MM.1S (cell line): ENCODE data around the gene ICAM1.

Source experiments
- DNase-seq: peaks from one replicate; pipeline ENCODE4 v3.0.0-alpha.2; 2015
- H2AFZ ChIP-seq: fragments of 300-600 bp; sonication (generic); 2 replicates; pipeline ENCODE4 v1.6.0; 2016; ENCODE audit warnings: antibody characterized with exemption, low read length
- H3F3A ChIP-seq: fragments of 300-600 bp; sonication (generic); 2 replicates; pipeline ENCODE4 v1.6.1; 2016; ENCODE audit warnings: mild to moderate bottlenecking, antibody characterized with exemption, low read length, moderate library complexity, mixed read lengths; ENCODE audit not compliant: insufficient read depth
- H3K27ac ChIP-seq: fragments of 300-600 bp; sonication (generic); 2 replicates; pipeline ENCODE4 v1.5.1; 2016; ENCODE audit warnings: mild to moderate bottlenecking, low read length
- H3K27me3 ChIP-seq: fragments of 300-600 bp; sonication (generic); replicated peaks from 2 replicates; pipeline ENCODE4 v1.6.0; 2016; ENCODE audit warnings: low read length; ENCODE audit not compliant: insufficient read depth
- H3K36me3 ChIP-seq: fragments of 300-600 bp; sonication (generic); replicated peaks from 2 replicates; pipeline ENCODE4 v1.6.1; 2016; ENCODE audit warnings: mild to moderate bottlenecking, low read length, mixed read lengths; ENCODE audit not compliant: insufficient read depth
- H3K4me1 ChIP-seq: fragments of 300-600 bp; sonication (generic); 2 replicates; pipeline ENCODE4 v1.6.1; 2016; ENCODE audit warnings: low read length, mixed read lengths
- H3K4me2 ChIP-seq: fragments of 300-600 bp; sonication (generic); 2 replicates; pipeline ENCODE4 v1.6.0; 2016; ENCODE audit warnings: low read depth, low read length
- H3K4me3 ChIP-seq: fragments of 300-600 bp; sonication (generic); 2 replicates; pipeline ENCODE4 v1.5.1; 2016; ENCODE audit warnings: low read length, mixed read lengths
- H3K79me2 ChIP-seq: fragments of 300-600 bp; sonication (generic); 2 replicates; pipeline ENCODE4 v1.6.1; 2016; ENCODE audit warnings: mixed run types, low read length, mixed read lengths
- H3K9ac ChIP-seq: fragments of 300-600 bp; sonication (generic); 2 replicates; pipeline ENCODE4 v1.6.1; 2016; ENCODE audit warnings: low read length, mixed read lengths
- H3K9me2 ChIP-seq: fragments of 300-600 bp; sonication (generic); replicated peaks from 2 replicates; pipeline ENCODE4 v1.6.1; 2016; ENCODE audit warnings: mild to moderate bottlenecking, low read length, mixed read lengths; ENCODE audit not compliant: insufficient read depth
- H3K9me3 ChIP-seq: fragments of 300-600 bp; sonication (generic); replicated peaks from 2 replicates; pipeline ENCODE4 v1.6.1; 2016; ENCODE audit warnings: mild to moderate bottlenecking, low read length, mixed read lengths; ENCODE audit not compliant: insufficient read depth
- H4K20me1 ChIP-seq: fragments of 300-600 bp; sonication (generic); 2 replicates; pipeline ENCODE4 v1.6.1; 2016; ENCODE audit warnings: mild to moderate bottlenecking, low read length, moderate library complexity, mixed read lengths; ENCODE audit not compliant: insufficient read depth
- CTCF ChIP-seq: fragments of 300-600 bp; sonication (generic); IDR thresholded peaks from 2 replicates; pipeline ENCODE4 v1.5.1; 2016; ENCODE audit warnings: antibody characterized with exemption, low read length, mixed read lengths
- EZH2 ChIP-seq: fragments of 300-600 bp; sonication (generic); optimal IDR thresholded peaks from 2 replicates; pipeline ENCODE3; 2017; ENCODE audit warnings: low read depth, mild to moderate bottlenecking, antibody characterized with exemption, low read length, mixed read lengths
- EZH2phosphoT487 ChIP-seq: fragments of 300-600 bp; sonication (generic); IDR thresholded peaks from 2 replicates; pipeline ENCODE4 v1.6.1; 2018; ENCODE audit warnings: antibody characterized with exemption, low read length

The ICAM1 gene

GRCh38 chr19:10270616-10271394, at the start of gene ICAM1:
Gene ICAM1 (plus strand): TSS chr19:10271120. CDS start chr19:10271160, 40 bp downstream.
- Histone ChIP-seq H3K79me2 (peaks cover 8% of the 10 kb centered on the region; the same call in 1 of the 2 replicates), H3K4me2 (peak within 1 kb of the TSS; percentile 98), H3F3A (no peaks in the 10 kb centered on the region), H3K4me3 (peak within 1 kb of the TSS; percentile 57), H3K9me2 (no peaks in the 10 kb centered on the region), H3K36me3 (no peaks in the 10 kb centered on the region), H3K9me3 (no peaks in the 10 kb centered on the region), H3K27me3 (no peaks in the 10 kb centered on the region), H3K27ac (peak within 1 kb of the TSS; percentile 46), H2AFZ (peak within 1 kb of the TSS; percentile 81), H4K20me1 (no peaks in the 10 kb centered on the region), H3K9ac (peak within 1 kb of the TSS; percentile 36), H3K4me1 (0 out of 2 replicates have a peak, but pooled peaks cover 13% of the 10 kb centered on the region)
- no peak for TF ChIP-seq EZH2
- no peak for TF ChIP-seq CTCF
- TF ChIP-seq EZH2phosphoT487: no peak
- DNase-seq: peak; percentile 86

- Histone ChIP-seq H3K79me2 (peaks cover 54% of the 10 kb centered on the region), H3K9ac (peak overlapping the region; percentile 44), H3K4me2 (peak overlapping the region; percentile 38), H3K36me3 (no peaks in the 10 kb centered on the region), H3F3A (peaks cover 42% of the 10 kb centered on the region), H3K9me3 (no peaks in the 10 kb centered on the region), H2AFZ (peak overlapping the region; percentile 46), H3K4me3 (peak overlapping the region; percentile 24), H3K27ac (peak overlapping the region; percentile 96), H3K27me3 (no peaks in the 10 kb centered on the region), H3K9me2 (no peaks in the 10 kb centered on the region), H4K20me1 (no peaks in the 10 kb centered on the region), H3K4me1 (peaks cover 51% of the 10 kb centered on the region)
- TF ChIP-seq EZH2: no peak
- TF ChIP-seq EZH2phosphoT487: no peak
- TF ChIP-seq CTCF: no peak
- peak; percentile 86 for DNase-seq
These were observed 48.6 kb upstream of the ICAM1 start for GRCh38 chr19:10222201-10222890.

- no peak overlapping the region for H3K4me3 ChIP-seq
- TF ChIP-seq EZH2 (no peak), EZH2phosphoT487 (no peak), CTCF (no peak)
- H3F3A ChIP-seq: peaks cover 42% of the 10 kb centered on the region
- no peak overlapping the region for H2AFZ ChIP-seq
- H3K27ac ChIP-seq: peak overlapping the region; percentile 96; the same call in 1 of the 2 replicates
- H3K79me2 ChIP-seq: peaks cover 66% of the 10 kb centered on the region
- no peaks in the 10 kb centered on the region for H3K27me3 ChIP-seq
- no peak for DNase-seq
- no peaks in the 10 kb centered on the region for H3K9me2 ChIP-seq
- H3K9ac ChIP-seq: no peak overlapping the region
- H3K36me3 ChIP-seq: no peaks in the 10 kb centered on the region
- no peaks in the 10 kb centered on the region for H4K20me1 ChIP-seq
- H3K4me2 ChIP-seq: no peak overlapping the region; the same call in 1 of the 2 replicates
- peaks cover 54% of the 10 kb centered on the region for H3K4me1 ChIP-seq
- no peaks in the 10 kb centered on the region for H3K9me3 ChIP-seq
These were observed 47.3 kb upstream of the ICAM1 start for GRCh38 chr19:10223488-10224213.
